ENCODE results near the gene TMC1. TPM values are rescaled to one million over a fixed set of nuclear protein-coding genes. Genes with fewer than 3 reads are reported as not detected.
"Not testable (repeated sequence)": the region's sequence is repeated elsewhere in the genome, so short reads cannot be mapped to it uniquely, and the experiment has no call there.

Gene TMC1
- total RNA-seq, 4 donors from 2014 or later, result 0.32 TPM; not detected in 3

GRCh38 chr9:72494051-72494450 lies 27.4 kb upstream of the TMC1 start:
- H3K27ac ChIP-seq, result no peak overlapping the region
- H3K4me3 ChIP-seq, result no peak overlapping the region
- intact Hi-C loops (cut with DNase I; ENCODE audit: low total_unique reads), result no loop called here
- TF ChIP-seq EP300 (IDR thresholded peaks at IDR 0.05; ENCODE audit: low read depth) (no peak), POLR2AphosphoS5 (IDR thresholded peaks at IDR 0.05) (no peak), POLR2A (IDR thresholded peaks at IDR 0.05) (no peak), CTCF (IDR thresholded peaks at IDR 0.05) (no peak)
- no peaks in the 10 kb centered on the region for H3K36me3 ChIP-seq
- DNase-seq, result no peak
- no peaks in the 10 kb centered on the region for H3K4me1 ChIP-seq
- H3K9me3 ChIP-seq, result no peaks in the 10 kb centered on the region
- H3K27me3 ChIP-seq, result no peaks in the 10 kb centered on the region
- in situ Hi-C loops (cut with MboI; ENCODE audit: low pct_ligation_motif_present in 1 of 4, low pct_unique_long_range_greater_than_20kb in 1 of 4, low sequenced_read_pairs in 3 of 4), result no loop called here

GRCh38 chr9:72497447-72498046 lies 23.9 kb upstream of the TMC1 start:
- Histone ChIP-seq H3K27me3 (no peaks in the 10 kb centered on the region), H3K36me3 (no peaks in the 10 kb centered on the region), H3K27ac (no peak overlapping the region), H3K4me3 (no peak overlapping the region), H3K9me3 (no peaks in the 10 kb centered on the region), H3K4me1 (no peaks in the 10 kb centered on the region)
- in situ Hi-C loops (cut with MboI; ENCODE audit: low pct_ligation_motif_present in 1 of 4, low pct_unique_long_range_greater_than_20kb in 1 of 4, low sequenced_read_pairs in 3 of 4), result no loop called here
- intact Hi-C loops (cut with DNase I; ENCODE audit: low total_unique reads), result no loop called here
- WGBS, 2 donors (ENCODE audit: low coverage in 1 of 2), result 79 to 85% methylated on average over 8 to 9 of the region's 9 CpGs
- no peak for DNase-seq
- TF ChIP-seq POLR2AphosphoS5 (IDR thresholded peaks at IDR 0.05), result no peak

GRCh38 chr9:72506615-72507014 lies 14.8 kb upstream of the TMC1 start:
- TF ChIP-seq POLR2AphosphoS5 (IDR thresholded peaks at IDR 0.05) (no peak), CTCF (IDR thresholded peaks at IDR 0.05) (no peak), POLR2A (IDR thresholded peaks at IDR 0.05) (no peak), EP300 (IDR thresholded peaks at IDR 0.05; ENCODE audit: low read depth) (no peak)
- in situ Hi-C loops (cut with MboI; ENCODE audit: low pct_ligation_motif_present in 1 of 4, low pct_unique_long_range_greater_than_20kb in 1 of 4, low sequenced_read_pairs in 3 of 4), result no loop called here

GRCh38 chr9:72509053-72509452 lies 12.4 kb upstream of the TMC1 start:
- Histone ChIP-seq H3K4me1 (no peaks in the 10 kb centered on the region), H3K27ac (peak overlapping the region in 1 of 4 donors; percentile 17), H3K9me3 (no peaks in the 10 kb centered on the region), H3K36me3 (no peaks in the 10 kb centered on the region), H3K4me3 (no peak overlapping the region), H3K27me3 (no peaks in the 10 kb centered on the region)
- TF ChIP-seq CTCF (IDR thresholded peaks at IDR 0.05), result no peak
- no peak for TF ChIP-seq EP300 (IDR thresholded peaks at IDR 0.05; ENCODE audit: low read depth)
- TF ChIP-seq POLR2AphosphoS5 (IDR thresholded peaks at IDR 0.05), result no peak
- no peak for TF ChIP-seq POLR2A (IDR thresholded peaks at IDR 0.05)
- DNase-seq, result no peak
- 78 to 83% methylated on average over 1 of the region's 1 CpG for WGBS, 2 donors (ENCODE audit: low coverage in 1 of 2)
- in situ Hi-C loops (cut with MboI; ENCODE audit: low pct_ligation_motif_present in 1 of 4, low pct_unique_long_range_greater_than_20kb in 1 of 4, low sequenced_read_pairs in 3 of 4) (no loop called here), intact Hi-C loops (cut with DNase I; ENCODE audit: low total_unique reads) (no loop called here)

More at GRCh38 chr9:72506615-72507014, 14.8 kb upstream of the TMC1 start:
- Histone ChIP-seq H3K4me3 (no peak overlapping the region), H3K27ac (no peak overlapping the region), H3K36me3 (no peaks in the 10 kb centered on the region), H3K4me1 (no peaks in the 10 kb centered on the region), H3K9me3 (no peaks in the 10 kb centered on the region), H3K27me3 (no peaks in the 10 kb centered on the region)
- 87% methylated on average over 3 of the region's 3 CpGs for WGBS, 2 donors (ENCODE audit: low coverage in 1 of 2)
- no peak for DNase-seq
- intact Hi-C loops (cut with DNase I; ENCODE audit: low total_unique reads), result no loop called here

GRCh38 chr9:72509635-72510034 lies 11.8 kb upstream of the TMC1 start:
- in situ Hi-C loops (cut with MboI; ENCODE audit: low pct_ligation_motif_present in 1 of 4, low pct_unique_long_range_greater_than_20kb in 1 of 4, low sequenced_read_pairs in 3 of 4), result no loop called here
- no peaks in the 10 kb centered on the region for H3K27me3 ChIP-seq
- no peak overlapping the region for H3K4me3 ChIP-seq
- no peak overlapping the region for H3K27ac ChIP-seq
- 20 to 50% methylated on average over 1 of the region's 1 CpG for WGBS, 2 donors (ENCODE audit: low coverage in 1 of 2)
- no peaks in the 10 kb centered on the region for H3K36me3 ChIP-seq
- DNase-seq, result no peak
- no peaks in the 10 kb centered on the region for H3K4me1 ChIP-seq
- H3K9me3 ChIP-seq, result no peaks in the 10 kb centered on the region
- intact Hi-C loops (cut with DNase I; ENCODE audit: low total_unique reads), result no loop called here
- TF ChIP-seq CTCF (IDR thresholded peaks at IDR 0.05) (no peak), EP300 (IDR thresholded peaks at IDR 0.05; ENCODE audit: low read depth) (no peak), POLR2A (IDR thresholded peaks at IDR 0.05) (no peak), POLR2AphosphoS5 (IDR thresholded peaks at IDR 0.05) (no peak)

GRCh38 chr9:72521011-72521410 lies 397 bp upstream of the TMC1 start:
- H3K27ac ChIP-seq; H3K4me3 ChIP-seq; DNase-seq; H3K9me3 ChIP-seq; H3K36me3 ChIP-seq; intact Hi-C loops (cut with DNase I; ENCODE audit: low total_unique reads); in situ Hi-C loops (cut with MboI; ENCODE audit: low pct_ligation_motif_present in 1 of 4, low pct_unique_long_range_greater_than_20kb in 1 of 4, low sequenced_read_pairs in 3 of 4); H3K27me3 ChIP-seq: not testable (repeated sequence)
- peaks cover 0 to 13% (median 0%) of the 10 kb centered on the region in 4 donors for H3K4me1 ChIP-seq
- WGBS, 2 donors (ENCODE audit: low coverage in 1 of 2), result 99% methylated on average over 9 of the region's 9 CpGs; no CpG with 5 or more reads in 1 of the 2 donors

All from transverse colon (tissue), 4 donors.